H1 (cell line): Measurements from ENCODE around the gene HECTD1. TPM values are rescaled to one million over a fixed set of nuclear protein-coding genes. Genes with fewer than 3 reads are reported as not detected.

Experiments
- CTCF ChIA-PET: fragments of 300-600 bp; sonication (Branson Sonifier 250); formaldehyde crosslinking; loops from one replicate; lab custom pipeline; 2021; ENCODE audit not compliant: partially characterized antibody; lab: Charles Lee
- POLR2A ChIA-PET: fragments of 300-600 bp; sonication (Branson Sonifier 250); formaldehyde crosslinking; loops from one replicate; lab custom pipeline; 2021; ENCODE audit warnings: inconsistent platforms; ENCODE audit not compliant: partially characterized antibody; lab: Charles Lee
- DNase-seq, 2 experiments: peaks; one replicate each; pipeline versions ENCODE4 v3.0.0 to v3.0.0-alpha.2; 2010 to 2022; ENCODE audit warnings: low spot score in 2 of 2, low read depth in 1 of 2, mixed read lengths in 1 of 2
- FAIRE-seq: peaks from 2 replicates; lab custom pipeline; 2011; peaks lifted over from hg19 to GRCh38; lab: Jason Lieb, UNC
- H2AFZ ChIP-seq: 2 replicates; pipeline ENCODE4 v1.8.1; 2012; ENCODE audit warnings: low read length, inconsistent platforms
- H2AK5ac ChIP-seq: 2 replicates; pipeline ENCODE4 v1.6.1; 2013; ENCODE audit warnings: low read depth, low read length
- H2BK120ac ChIP-seq: replicated peaks from 2 replicates; pipeline ENCODE3; 2013; ENCODE audit warnings: low read depth, low read length, inconsistent platforms
- H2BK12ac ChIP-seq: 2 replicates; pipeline ENCODE4 v1.6.1; 2013; ENCODE audit warnings: low read depth, low read length
- H2BK15ac ChIP-seq: 2 replicates; pipeline ENCODE4 v1.6.1; 2013; ENCODE audit warnings: low read length
- H2BK20ac ChIP-seq: 2 replicates; pipeline ENCODE4 v1.6.1; 2013; ENCODE audit warnings: low read length
- H2BK5ac ChIP-seq: 2 replicates; pipeline ENCODE4 v1.6.1; 2013; ENCODE audit warnings: low read depth, low read length
- H3K14ac ChIP-seq: 2 replicates; pipeline ENCODE4 v1.6.1; 2013; ENCODE audit warnings: inconsistent platforms; ENCODE audit not compliant: insufficient read length
- H3K18ac ChIP-seq: 2 replicates; pipeline ENCODE4 v1.6.1; 2013; ENCODE audit warnings: low read length; ENCODE audit errors: extremely low read depth
- H3K23ac ChIP-seq: 2 replicates; pipeline ENCODE4 v1.6.1; 2013; ENCODE audit warnings: inconsistent platforms; ENCODE audit not compliant: insufficient read length
- H3K23me2 ChIP-seq: 2 replicates; pipeline ENCODE4 v1.6.1; 2013; ENCODE audit warnings: low read depth, low read length
- H3K27ac ChIP-seq: 2 replicates; pipeline ENCODE4 v1.6.1; 2011; ENCODE audit warnings: low read depth, low read length, inconsistent platforms
- H3K27me3 ChIP-seq, 4 experiments: replicated peaks in 1 of 4; 1 replicate in 1 of 4; 2 replicates in 3 of 4; pipeline versions ENCODE4 v1.6.1 to v1.8.1; 2011 to 2013; ENCODE audit warnings: low read length in 3 of 4, mild to moderate bottlenecking in 3 of 4, inconsistent platforms in 2 of 4, mixed read lengths in 2 of 4, moderate library complexity in 1 of 4; ENCODE audit not compliant: control insufficient read depth in 3 of 4, insufficient read depth in 3 of 4; ENCODE audit errors: extremely low read depth in 1 of 4
- H3K36me3 ChIP-seq, 4 experiments: 2 replicates each; pipeline versions ENCODE4 v1.6.1 to v1.8.1; 2011 to 2013; ENCODE audit warnings: mild to moderate bottlenecking in 4 of 4, low read length in 3 of 4, moderate library complexity in 2 of 4, control low read depth in 1 of 4, inconsistent platforms in 1 of 4; ENCODE audit not compliant: insufficient read depth in 4 of 4, control insufficient read depth in 2 of 4
- H3K4ac ChIP-seq: replicated peaks from 2 replicates; pipeline ENCODE3; 2013; ENCODE audit warnings: low read length, low read depth, mixed read lengths, inconsistent platforms; ENCODE audit not compliant: insufficient read length
- H3K4me1 ChIP-seq, 4 experiments: replicated peaks in 1 of 4; 1 replicate in 1 of 4; 2 replicates in 3 of 4; pipeline versions ENCODE4 v1.6.1 to v1.8.1; 2011 to 2013; ENCODE audit warnings: low read length in 3 of 4, inconsistent platforms in 2 of 4, mixed read lengths in 1 of 4; ENCODE audit not compliant: insufficient read depth in 4 of 4, control insufficient read depth in 3 of 4
- H3K4me2 ChIP-seq, 2 experiments: 2 replicates each; pipeline versions ENCODE4 v1.6.1 to v1.8.1; 2011 to 2013; ENCODE audit warnings: low read depth in 2 of 2, low read length in 2 of 2, control low read depth in 1 of 2, inconsistent platforms in 1 of 2, mild to moderate bottlenecking in 1 of 2; ENCODE audit not compliant: insufficient read depth in 1 of 2
- H3K4me3 ChIP-seq, 4 experiments: fragments of 200-600, 300-600 bp in 1 of 4; sonication (generic), shearing (Covaris generic), sonication (Bioruptor Twin) in 1 of 4; 2 replicates each; pipeline versions ENCODE4 v1.5.1 to v1.8.1; 2011 to 2016; ENCODE audit warnings: low read length in 4 of 4, low read depth in 3 of 4, control low read depth in 2 of 4, inconsistent platforms in 2 of 4, mild to moderate bottlenecking in 2 of 4, mixed read lengths in 1 of 4, moderate library complexity in 1 of 4; ENCODE audit not compliant: insufficient read depth in 2 of 4; ENCODE audit errors: extremely low read depth in 1 of 4
- H3K56ac ChIP-seq: replicated peaks from 2 replicates; pipeline ENCODE3; 2013; ENCODE audit warnings: low read depth, mild to moderate bottlenecking, mixed read lengths, low read length, inconsistent platforms; ENCODE audit not compliant: insufficient read length
- H3K79me1 ChIP-seq: 2 replicates; pipeline ENCODE4 v1.6.1; 2013; ENCODE audit warnings: low read depth, low read length, control low read depth
- H3K79me2 ChIP-seq, 2 experiments: 2 replicates each; pipeline versions ENCODE4 v1.6.1 to v1.8.1; 2012 to 2013; ENCODE audit warnings: low read length in 2 of 2, mild to moderate bottlenecking in 2 of 2, inconsistent platforms in 1 of 2; ENCODE audit not compliant: insufficient read depth in 2 of 2, control insufficient read depth in 1 of 2
- H3K9ac ChIP-seq, 4 experiments: replicated peaks in 1 of 4; 1 replicate in 1 of 4; 2 replicates in 3 of 4; pipeline versions ENCODE4 v1.6.1 to v1.8.1; 2011 to 2013; ENCODE audit warnings: low read depth in 3 of 4, low read length in 3 of 4, control low read depth in 2 of 4, mild to moderate bottlenecking in 2 of 4, moderate library complexity in 2 of 4, inconsistent platforms in 1 of 4; ENCODE audit errors: extremely low read depth in 1 of 4
- H3K9me3 ChIP-seq, 2 experiments: 2 replicates each; pipeline versions ENCODE4 v1.6.1 to v1.8.1; 2012 to 2013; ENCODE audit warnings: mild to moderate bottlenecking in 2 of 2, moderate library complexity in 2 of 2, control low read depth in 1 of 2, inconsistent platforms in 1 of 2, low read depth in 1 of 2, low read length in 1 of 2, mixed read lengths in 1 of 2; ENCODE audit not compliant: insufficient read depth in 2 of 2
- H4K20me1 ChIP-seq, 2 experiments: replicated peaks in 1 of 2; 2 replicates each; pipeline versions ENCODE3 to v1.8.1; 2011 to 2013; ENCODE audit warnings: inconsistent platforms in 2 of 2, low read length in 2 of 2, mild to moderate bottlenecking in 1 of 2; ENCODE audit not compliant: insufficient read depth in 2 of 2, control insufficient read depth in 1 of 2
- H4K5ac ChIP-seq: 2 replicates; pipeline ENCODE4 v1.6.1; 2013; ENCODE audit warnings: low read length, low read depth, mixed read lengths, inconsistent platforms; ENCODE audit not compliant: insufficient read length
- H4K8ac ChIP-seq: 2 replicates; pipeline ENCODE4 v1.8.0; 2013; ENCODE audit warnings: mild to moderate bottlenecking, moderate library complexity, low read length, inconsistent platforms; ENCODE audit not compliant: insufficient read depth; ENCODE audit errors: extremely low read depth
- H4K91ac ChIP-seq: replicated peaks from 2 replicates; pipeline ENCODE3; 2013; ENCODE audit warnings: low read length, mixed read lengths, inconsistent platforms; ENCODE audit not compliant: insufficient read length
- CHD1 ChIP-seq: IDR thresholded peaks from 2 replicates; pipeline ENCODE4 v1.6.1; 2012; ENCODE audit warnings: low read depth, low read length, improper control_type of control experiment
- EP300 ChIP-seq, 2 experiments: IDR thresholded peaks; 1 replicate in 1 of 2; 2 replicates in 1 of 2; pipeline ENCODE4 v1.6.1; 2011 to 2012; ENCODE audit warnings: low read depth in 2 of 2, low read length in 2 of 2, mild to moderate bottlenecking in 2 of 2, borderline replicate concordance in 1 of 2, inconsistent platforms in 1 of 2, moderate library complexity in 1 of 2
- PHF8 ChIP-seq: fragments of 200-600 bp; sonication (generic); conservative IDR thresholded peaks from 2 replicates; pipeline ENCODE4 v1.7.1; 2012; ENCODE audit warnings: low read depth, mild to moderate bottlenecking, inconsistent platforms, low read length, moderate library complexity
- POLR2AphosphoS5 ChIP-seq: IDR thresholded peaks from 2 replicates; pipeline ENCODE4 v1.6.1; 2011; ENCODE audit warnings: low read depth, low read length
- RAD21 ChIP-seq, 2 experiments: IDR thresholded peaks in 1 of 2; conservative IDR thresholded peaks in 1 of 2; 2 replicates each; pipeline ENCODE4 v1.6.1; 2011; ENCODE audit warnings: low read depth in 2 of 2, low read length in 2 of 2, improper control_type of control experiment in 1 of 2, inconsistent platforms in 1 of 2, mild to moderate bottlenecking in 1 of 2, moderate library complexity in 1 of 2
- SIRT6 ChIP-seq: IDR thresholded peaks from one replicate; pipeline ENCODE4 v1.7.1; 2012; ENCODE audit warnings: low read length, inconsistent platforms
- SP2 ChIP-seq: IDR thresholded peaks from 2 replicates; pipeline ENCODE4 v1.6.1; 2012; ENCODE audit warnings: mild to moderate bottlenecking, low read length, inconsistent platforms
- SRF ChIP-seq: IDR thresholded peaks from 2 replicates; pipeline ENCODE4 v1.6.1; 2011; ENCODE audit warnings: mild to moderate bottlenecking, low read depth, low read length, moderate library complexity
- SUZ12 ChIP-seq: fragments of 200-600 bp; sonication (generic); IDR thresholded peaks from 2 replicates; pipeline ENCODE4 v1.6.1; 2012; ENCODE audit warnings: mild to moderate bottlenecking, inconsistent platforms, low read length, moderate library complexity, mixed read lengths
- TCF12 ChIP-seq: IDR thresholded peaks from 2 replicates; pipeline ENCODE4 v1.6.1; 2011; ENCODE audit warnings: low read depth, mild to moderate bottlenecking, low read length
- ZNF274 ChIP-seq: IDR thresholded peaks from 2 replicates; pipeline ENCODE4 v1.7.0; 2012; ENCODE audit warnings: low read length, borderline replicate concordance; ENCODE audit errors: extremely low read depth
- WGBS, 2 experiments: shearing (Covaris generic) in 1 of 2; methylation state at CpG; one replicate each; pipeline versions ENCODE4 v1.1.6 to v1.1.7; 2013 to 2015; ENCODE audit warnings: low lambda C conversion rate in 2 of 2, mixed read lengths in 2 of 2, inconsistent platforms in 1 of 2, low coverage in 1 of 2, missing lambda C conversion rate in 1 of 2; ENCODE audit not compliant: insufficient replicate concordance in 2 of 2, insufficient coverage in 1 of 2, insufficient read length in 1 of 2; ENCODE audit errors: extremely low coverage in 1 of 2, missing lambda C conversion rate in 1 of 2; 5-methylcytosine and 5-hydroxymethylcytosine counted together
- polyA plus RNA-seq, 7 experiments: library from polyadenylated mRNA; depleted of rRNA in 3 of 7; stranded (reverse) in 5 of 7; unstranded in 2 of 7; fragments of >200 nt in 5 of 7; fragments of 200-250 nt in 2 of 7; gene quantifications; 1 replicate in 5 of 7; 2 replicates in 1 of 7; 4 replicates in 1 of 7; pipeline versions ENCODE4 v1.2.1 to v1.2.3, GENCODE V29; 2011 to 2013; ENCODE audit warnings: missing spikeins in 2 of 7, mixed read lengths in 2 of 7
- total RNA-seq: library from RNA; stranded (reverse); fragmentation: NEBNext Ultra II Directional; extraction: Animal tissue kit (Norgen Biotek cat#: 25700); gene quantifications from 2 replicates; pipeline ENCODE4 v1.2.1, GENCODE V29; 2021

HECTD1 gene
- total and polyA plus RNA-seq, 2 of the 8 experiments (the other 6 are each of a cell fraction or from before 2014, with no cell fraction given): 44.7 to 105 TPM

- H3K4me3 ChIP-seq: no peak overlapping the region
- no peak for FAIRE-seq
- CTCF ChIA-PET: interaction anchor here (3.2 kb wide), 1 partner anchor 11 kb away, joined by 15 read pairs; the partner anchor contains the start of gene HECTD1
Measured at GRCh38 chr14:31219169-31219568, 11.6 kb upstream of the HECTD1 start.

More at GRCh38 chr14:31219169-31219568, 11.6 kb upstream of the HECTD1 start:
- Histone ChIP-seq H2BK15ac (no peak overlapping the region), H2AFZ (no peak overlapping the region), H3K4me2 (no peak overlapping the region), H2AK5ac (no peak overlapping the region), H3K36me3 (no peaks in the 10 kb centered on the region), H4K91ac (no peak overlapping the region), H2BK12ac (no peak overlapping the region), H3K14ac (no peak overlapping the region), H3K4ac (no peak overlapping the region), H4K8ac (no peak overlapping the region), H3K9ac (no peak overlapping the region), H3K9me3 (no peaks in the 10 kb centered on the region), H3K27ac (no peak overlapping the region), H3K79me2 (no peaks in the 10 kb centered on the region), H4K5ac (no peak overlapping the region), H2BK20ac (no peak overlapping the region), H2BK5ac (no peak overlapping the region), H2BK120ac (no peak overlapping the region), H3K56ac (no peak overlapping the region), H3K18ac (no peak overlapping the region), H3K4me1 (no peaks in the 10 kb centered on the region), H3K79me1 (no peaks in the 10 kb centered on the region), H3K23me2 (no peaks in the 10 kb centered on the region), H3K23ac (no peak overlapping the region), H4K20me1 (no peaks in the 10 kb centered on the region), H3K27me3 (no peaks in the 10 kb centered on the region)
- POLR2A ChIA-PET: interaction anchor here (0.9 kb wide), 1 partner anchor 10 kb away, joined by 6 read pairs; no protein-coding TSS in a partner anchor
- TF ChIP-seq SIRT6 (no peak), ZNF274 (no peak), SP2 (no peak), EP300 (IDR thresholded peaks at IDR 0.05; ENCODE audit: borderline replicate concordance in 1 of 2, low read depth in 2 of 2, low read length in 2 of 2) (no peak), TCF12 (no peak), SRF (no peak), RAD21 (IDR thresholded peaks at IDR 0.05 in 1 of 2, conservative IDR thresholded peaks at IDR 0.05 in 1 of 2; ENCODE audit: low read depth in 2 of 2, low read length in 2 of 2) (no peak), SUZ12 (no peak), PHF8 (no peak), CHD1 (no peak), POLR2AphosphoS5 (no peak)
- WGBS, 2 experiments: 89% methylated on average over 3 of the region's 3 CpGs; no CpG with 5 or more reads in 1 of the 2 experiments
- DNase-seq: no peak
